OCI-LY3 (cell line): ENCODE data around the gene F2RL3.

ENCODE experiments used
- H2AFZ ChIP-seq: fragments of 200-600, 300-600 bp; shearing (Covaris generic); 2 replicates; pipeline ENCODE4 v1.6.0; 2014; ENCODE audit warnings: antibody characterized with exemption, low read depth, low read length
- H3K27ac ChIP-seq: fragments of 200-600, 300-600 bp; sonication (generic); 2 replicates; pipeline ENCODE4 v1.5.1; 2014; ENCODE audit warnings: mild to moderate bottlenecking, low read length, moderate library complexity, mixed read lengths
- H3K27me3 ChIP-seq: fragments of 200-600, 300-600 bp; sonication (generic); 2 replicates; pipeline ENCODE4 v1.6.1; 2014; ENCODE audit warnings: low read depth, low read length, mixed read lengths
- H3K36me3 ChIP-seq: fragments of 200-600, 300-600 bp; sonication (generic); replicated peaks from 2 replicates; pipeline ENCODE3; 2014; ENCODE audit warnings: low read depth, low read length, mixed read lengths
- H3K4me1 ChIP-seq: fragments of 300-600, 200-600 bp; sonication (generic); 2 replicates; pipeline ENCODE4 v1.6.1; 2014; ENCODE audit warnings: low read length, mixed read lengths
- H3K4me2 ChIP-seq: fragments of 200-600, 300-600 bp; sonication (generic); 2 replicates; pipeline ENCODE4 v1.6.1; 2014; ENCODE audit warnings: low read length, mixed read lengths
- H3K4me3 ChIP-seq: fragments of 300-600, 200-600 bp; sonication (generic); 2 replicates; pipeline ENCODE4 v1.5.1; 2014; ENCODE audit warnings: antibody characterized with exemption, mild to moderate bottlenecking, low read length, moderate library complexity
- H3K79me2 ChIP-seq: fragments of 300-600, 200-600 bp; shearing (Covaris generic); 2 replicates; pipeline ENCODE4 v1.6.1; 2014; ENCODE audit warnings: mild to moderate bottlenecking, low read length, mixed read lengths
- H3K9ac ChIP-seq: fragments of 300-600, 200-600 bp; shearing (Covaris generic); 2 replicates; pipeline ENCODE4 v1.6.0; 2014; ENCODE audit warnings: mild to moderate bottlenecking, low read length, moderate library complexity
- H3K9me3 ChIP-seq: fragments of 200-600, 300-600 bp; shearing (Covaris generic); 2 replicates; pipeline ENCODE4 v1.6.1; 2014; ENCODE audit warnings: low read length, mixed read lengths; ENCODE audit not compliant: insufficient read depth
- H4K20me1 ChIP-seq: fragments of 200-600, 300-600 bp; sonication (generic); 2 replicates; pipeline ENCODE4 v1.6.1; 2016; ENCODE audit warnings: low read length, mixed read lengths; ENCODE audit not compliant: insufficient read depth
- CTCF ChIP-seq: fragments of 200-600, 300-600 bp; sonication (generic); IDR thresholded peaks from 2 replicates; pipeline ENCODE4 v1.5.1; 2014; ENCODE audit warnings: antibody characterized with exemption, low read length, low read depth
- EZH2phosphoT487 ChIP-seq: fragments of 200-600 bp; shearing (Covaris generic); IDR thresholded peaks from 2 replicates; pipeline ENCODE4 v1.6.1; 2018; ENCODE audit warnings: antibody characterized with exemption, mixed run types, low read depth

The F2RL3 gene

DNA sequence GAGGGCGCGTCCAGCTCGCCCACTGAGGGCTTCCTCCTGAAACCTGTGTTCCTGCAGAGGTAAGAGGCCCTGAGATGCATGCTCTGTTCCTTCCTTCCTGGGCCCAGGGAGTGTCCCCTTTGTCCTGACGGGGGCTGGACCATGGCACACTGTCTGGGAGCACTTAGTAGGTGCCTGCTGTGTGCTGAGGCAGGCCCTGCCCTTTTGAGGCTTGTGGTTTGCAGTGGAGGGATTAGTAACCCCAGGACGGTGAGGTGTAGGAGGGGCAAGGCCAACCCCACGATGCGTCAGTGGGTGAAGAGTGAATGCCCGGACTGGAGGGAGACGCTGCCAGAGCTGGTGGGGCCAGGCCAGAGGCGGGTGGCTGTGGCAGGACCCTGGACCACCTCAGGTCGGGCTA is 11.2 kb upstream of the F2RL3 start:
- peaks cover 51% of the 10 kb centered on the region for H3K36me3 ChIP-seq
- no peaks in the 10 kb centered on the region for H3K9me3 ChIP-seq
- H3K79me2 ChIP-seq: peaks cover 11% of the 10 kb centered on the region
- no peaks in the 10 kb centered on the region for H3K27me3 ChIP-seq
- no peak overlapping the region for H3K9ac ChIP-seq
- no peak overlapping the region for H3K4me3 ChIP-seq
- no peak overlapping the region for H3K27ac ChIP-seq
- H3K4me2 ChIP-seq: no peak overlapping the region
- TF ChIP-seq EZH2phosphoT487: no peak
- TF ChIP-seq CTCF: no peak
- no peak overlapping the region for H2AFZ ChIP-seq
- H4K20me1 ChIP-seq: 0 out of 2 replicates have a peak, but pooled peaks cover 5% of the 10 kb centered on the region
- H3K4me1 ChIP-seq: no peaks in the 10 kb centered on the region

GRCh38 chr19:16878181-16878965 is 10.4 kb upstream of the F2RL3 start:
- H3K27me3 ChIP-seq: no peaks in the 10 kb centered on the region
- TF ChIP-seq EZH2phosphoT487: no peak
- no peak for TF ChIP-seq CTCF
- no peaks in the 10 kb centered on the region for H3K9me3 ChIP-seq
- H3K36me3 ChIP-seq: peaks cover 44% of the 10 kb centered on the region
- H3K9ac ChIP-seq: no peak overlapping the region
- no peak overlapping the region for H3K4me3 ChIP-seq
- H4K20me1 ChIP-seq: 0 out of 2 replicates have a peak, but pooled peaks cover 5% of the 10 kb centered on the region
- peaks cover 11% of the 10 kb centered on the region for H3K79me2 ChIP-seq
- no peak overlapping the region for H2AFZ ChIP-seq
- no peak overlapping the region for H3K4me2 ChIP-seq
- H3K4me1 ChIP-seq: no peaks in the 10 kb centered on the region
- H3K27ac ChIP-seq: no peak overlapping the region

DNA sequence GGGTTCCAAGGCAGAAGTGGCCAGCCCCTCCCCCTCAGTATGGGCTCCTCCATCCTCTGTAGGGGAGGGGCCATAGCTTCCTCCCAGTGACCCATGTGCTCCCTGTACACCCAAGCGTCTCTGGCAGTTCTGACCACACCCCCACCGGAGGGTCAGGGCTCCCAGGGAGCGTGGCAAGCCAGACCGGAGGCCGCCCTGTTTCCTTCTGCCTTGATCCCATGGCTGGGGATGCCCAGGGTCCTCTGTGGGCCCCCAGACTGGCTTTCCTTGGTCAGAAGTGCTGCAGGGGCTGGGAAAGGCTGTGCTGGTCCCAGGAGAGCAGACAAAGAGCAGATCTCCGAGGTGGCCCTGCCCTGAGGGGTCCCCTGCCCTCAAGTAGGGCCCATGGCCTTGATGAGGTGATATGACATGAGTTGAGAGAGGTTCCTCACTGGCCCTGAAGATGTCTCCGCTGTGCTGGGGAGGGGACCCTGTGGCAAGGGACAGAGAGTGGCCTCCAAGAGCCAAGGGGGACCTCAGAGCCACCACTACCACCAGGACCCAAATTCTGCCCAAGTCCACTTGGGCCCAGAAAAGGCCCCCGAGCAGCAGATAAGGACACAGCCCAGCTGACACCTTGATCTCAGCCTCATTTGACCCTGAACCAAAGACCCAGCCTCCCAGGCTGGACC is 7.8 kb upstream of the F2RL3 start:
- no peak overlapping the region for H3K4me3 ChIP-seq
- H3K27me3 ChIP-seq: no peaks in the 10 kb centered on the region
- no peak overlapping the region for H3K4me2 ChIP-seq
- H3K36me3 ChIP-seq: peaks cover 36% of the 10 kb centered on the region
- TF ChIP-seq CTCF (no peak), EZH2phosphoT487 (no peak)
- no peaks in the 10 kb centered on the region for H3K9me3 ChIP-seq
- no peaks in the 10 kb centered on the region for H4K20me1 ChIP-seq
- H3K27ac ChIP-seq: no peak overlapping the region
- H3K79me2 ChIP-seq: no peaks in the 10 kb centered on the region
- no peak overlapping the region for H2AFZ ChIP-seq
- H3K4me1 ChIP-seq: no peaks in the 10 kb centered on the region
- H3K9ac ChIP-seq: no peak overlapping the region

GRCh38 chr19:16882146-16882545 is 6.7 kb upstream of the F2RL3 start:
- H4K20me1 ChIP-seq: no peaks in the 10 kb centered on the region
- no peak overlapping the region for H2AFZ ChIP-seq
- H3K79me2 ChIP-seq: no peaks in the 10 kb centered on the region
- H3K27me3 ChIP-seq: no peaks in the 10 kb centered on the region
- TF ChIP-seq EZH2phosphoT487 (no peak), CTCF (no peak)
- no peak overlapping the region for H3K9ac ChIP-seq
- no peak overlapping the region for H3K4me3 ChIP-seq
- H3K27ac ChIP-seq: no peak overlapping the region
- H3K4me2 ChIP-seq: no peak overlapping the region
- H3K4me1 ChIP-seq: no peaks in the 10 kb centered on the region
- peaks cover 32% of the 10 kb centered on the region for H3K36me3 ChIP-seq
- H3K9me3 ChIP-seq: no peaks in the 10 kb centered on the region
